Endothelial cell of umbilical vein (primary cell): ENCODE data around the gene ZNF516. TPM values are rescaled to one million over a fixed set of nuclear protein-coding genes. Genes with fewer than 3 reads are reported as not detected.

Experiments used
- BruUV-seq: library from RNA; stranded (reverse); fragments of 400-500 nt; replicated peaks from 2 replicates; lab custom pipeline; 2021; lab: Mats Ljungman, UMichigan
- CTCF ChIA-PET: fragments of 300-600, 350-600 bp; sonication (Branson Sonifier 250); formaldehyde crosslinking; loops from one replicate; lab custom pipeline; 2021; ENCODE audit warnings: antibody characterized with exemption, inconsistent platforms; lab: Charles Lee
- POLR2A ChIA-PET: fragments of 300-600, 350-600 bp; sonication (Branson Sonifier 250); formaldehyde crosslinking; loops from one replicate; lab custom pipeline; 2021; ENCODE audit warnings: antibody characterized with exemption, inconsistent platforms; lab: Charles Lee
- DNase-seq: peaks from one replicate; pipeline ENCODE4 v3.0.0-alpha.2; 2011; ENCODE audit warnings: low read depth, low spot score
- FAIRE-seq: peaks from 2 replicates; lab custom pipeline; 2011; peaks lifted over from hg19 to GRCh38; lab: Jason Lieb, UNC
- H2AFZ ChIP-seq: 2 replicates; pipeline ENCODE4 v1.6.0; 2012; ENCODE audit warnings: low read depth, low read length, control low read depth, inconsistent platforms
- H3K27ac ChIP-seq: 2 replicates; pipeline ENCODE4 v1.5.1; 2011; ENCODE audit warnings: low read depth, mild to moderate bottlenecking, control low read depth, low read length, moderate library complexity; ENCODE audit not compliant: insufficient read depth
- H3K27me3 ChIP-seq, 2 experiments: 2 replicates each; pipeline versions ENCODE4 v1.6.0 to v1.6.1; 2011; ENCODE audit warnings: low read length in 2 of 2, mixed read lengths in 1 of 2; ENCODE audit not compliant: control insufficient read depth in 2 of 2, insufficient read depth in 2 of 2
- H3K36me3 ChIP-seq, 2 experiments: 2 replicates in 1 of 2; 3 replicates in 1 of 2; pipeline ENCODE4 v1.5.1; 2011; ENCODE audit warnings: low read length in 2 of 2, mild to moderate bottlenecking in 1 of 2, moderate library complexity in 1 of 2; ENCODE audit not compliant: control insufficient read depth in 2 of 2, insufficient read depth in 2 of 2; ENCODE audit errors: extremely low read depth in 1 of 2
- H3K4me1 ChIP-seq: 3 replicates; pipeline ENCODE4 v1.5.1; 2011; ENCODE audit warnings: mild to moderate bottlenecking, low read length; ENCODE audit not compliant: control insufficient read depth, insufficient read depth; ENCODE audit errors: extremely low read depth
- H3K4me2 ChIP-seq: 2 replicates; pipeline ENCODE4 v1.6.1; 2011; ENCODE audit warnings: low read length, control low read depth, mixed read lengths; ENCODE audit not compliant: insufficient read depth
- H3K4me3 ChIP-seq, 3 experiments: fragments of 200-600 bp in 1 of 3; sonication (generic), shearing (Covaris generic) in 1 of 3; replicated peaks in 1 of 3; 2 replicates each; pipeline ENCODE4 v1.5.1; 2011 to 2016; ENCODE audit warnings: control low read depth in 3 of 3, low read length in 3 of 3, mild to moderate bottlenecking in 2 of 3, inconsistent platforms in 1 of 3, low read depth in 1 of 3, moderate library complexity in 1 of 3; ENCODE audit not compliant: insufficient read depth in 1 of 3
- H3K79me2 ChIP-seq: 2 replicates; pipeline ENCODE4 v1.6.0; 2012; ENCODE audit warnings: low read length, inconsistent platforms; ENCODE audit not compliant: control insufficient read depth, insufficient read depth
- H3K9ac ChIP-seq: replicated peaks from 2 replicates; pipeline ENCODE3; 2011; ENCODE audit warnings: low read length, control low read depth; ENCODE audit not compliant: insufficient read depth; ENCODE audit errors: extremely low read depth
- H3K9me1 ChIP-seq: replicated peaks from 3 replicates; pipeline ENCODE4 v1.6.0; 2011; ENCODE audit warnings: mild to moderate bottlenecking, low read length; ENCODE audit not compliant: control insufficient read depth, insufficient read depth; ENCODE audit errors: extremely low read depth
- H3K9me3 ChIP-seq: replicated peaks from 2 replicates; pipeline ENCODE4 v1.5.1; 2012; ENCODE audit warnings: low read length, inconsistent platforms; ENCODE audit not compliant: control insufficient read depth, insufficient read depth
- H4K20me1 ChIP-seq: replicated peaks from 2 replicates; pipeline ENCODE3; 2011; ENCODE audit warnings: mild to moderate bottlenecking, low read length; ENCODE audit not compliant: control insufficient read depth, insufficient read depth; ENCODE audit errors: extremely low read depth
- EZH2 ChIP-seq: IDR thresholded peaks from 2 replicates; pipeline ENCODE4 v1.6.1; 2012; ENCODE audit warnings: borderline replicate concordance, low read depth, mild to moderate bottlenecking, moderate library complexity, low read length, inconsistent platforms; ENCODE audit not compliant: severe bottlenecking
- FOS ChIP-seq: IDR thresholded peaks from 2 replicates; pipeline ENCODE4 v1.6.1; 2011; ENCODE audit warnings: mild to moderate bottlenecking, low read length, moderate library complexity, borderline replicate concordance; ENCODE audit not compliant: insufficient read depth
- GATA2 ChIP-seq: IDR thresholded peaks from 2 replicates; pipeline ENCODE4 v1.7.0; 2011; ENCODE audit warnings: low read depth, mild to moderate bottlenecking, moderate library complexity, mixed read lengths, low read length; ENCODE audit not compliant: insufficient read length, insufficient read depth
- JUN ChIP-seq: IDR thresholded peaks from 2 replicates; pipeline ENCODE4 v1.6.1; 2011; ENCODE audit warnings: borderline replicate concordance, low read depth; ENCODE audit not compliant: insufficient read length, insufficient read depth
- MYC ChIP-seq: IDR thresholded peaks from one replicate; pipeline ENCODE4 v1.6.1; 2011; ENCODE audit warnings: mild to moderate bottlenecking, low read depth, low read length
- POLR2A ChIP-seq: IDR thresholded peaks from 2 replicates; pipeline ENCODE4 v1.6.1; 2012; ENCODE audit warnings: low read depth, mild to moderate bottlenecking, control low read depth, low read length
- POLR2AphosphoS5 ChIP-seq: IDR thresholded peaks from 2 replicates; pipeline ENCODE4 v1.6.1; 2012; ENCODE audit warnings: low read depth, mild to moderate bottlenecking, control low read depth, low read length, moderate library complexity; ENCODE audit not compliant: insufficient read depth
- dilution Hi-C: fragments of 300-500 bp; cut with MboI; formaldehyde crosslinking; loops from one replicate; pipeline ENCODE4 v1.15.0; 2019; ENCODE audit warnings: low sequenced_read_pairs; ENCODE audit not compliant: extremely low pct_ligation_motif_present
- intact Hi-C: fragments of 100-400 bp; cut with micrococcal nuclease; formaldehyde crosslinking; loops from one replicate; pipeline ENCODE4 v1.10.0; 2022
- polyA plus RNA-seq, 4 experiments: library from polyadenylated mRNA; depleted of rRNA in 3 of 4; stranded (reverse) in 3 of 4; unstranded in 1 of 4; fragments of >200 nt; gene quantifications; 2 replicates each; pipeline versions ENCODE4 v1.2.1 to v1.2.3, GENCODE V29; 2011 to 2012; ENCODE audit warnings: missing spikeins in 1 of 4
- total RNA-seq: library from RNA; stranded (reverse); gene quantifications from 2 replicates; pipeline ENCODE4 v1.2.3, GENCODE V29; 2021
- TF ChIP-seq, protein P1 (sequence below): IDR thresholded peaks from 2 replicates; pipeline ENCODE4 v1.6.1; 2011; ENCODE audit not compliant: insufficient read depth, insufficient read length
- TF ChIP-seq, protein P2 (sequence below), 2 donors: IDR thresholded peaks; 1 replicate in 1 of 2; 2 replicates in 1 of 2; pipeline ENCODE4 v1.5.1; 2011; ENCODE audit warnings: low read length in 2 of 2, mild to moderate bottlenecking in 2 of 2, moderate library complexity in 2 of 2, control low read depth in 1 of 2, inconsistent platforms in 1 of 2, low read depth in 1 of 2; ENCODE audit not compliant: insufficient read depth in 1 of 2; ENCODE audit errors: extremely low read depth in 1 of 2

The ZNF516 gene
- total and polyA plus RNA-seq, 2 donors (not counting 3 experiments of a cell fraction or from before 2014, with no cell fraction given), result 3.6 to 19.1 TPM

DNA sequence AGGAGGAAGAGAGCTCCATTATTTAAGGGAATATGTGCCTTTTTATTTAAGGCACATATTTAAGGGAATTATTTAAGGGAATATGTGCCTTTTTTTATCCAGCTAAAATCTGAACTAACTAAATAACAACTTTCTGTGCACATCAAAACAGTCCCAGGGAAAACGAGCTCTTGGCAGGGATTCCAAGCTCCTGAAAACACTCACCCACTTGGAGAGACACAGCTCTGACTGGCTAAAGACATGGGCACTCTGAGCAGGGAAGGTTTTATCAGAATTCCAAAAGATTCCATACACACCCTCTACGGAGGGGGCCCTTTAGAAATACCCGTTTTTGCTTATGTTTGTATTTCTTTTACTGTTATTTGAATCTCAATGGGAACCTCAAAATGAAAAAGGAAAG, 181.0 kb downstream of the ZNF516 start:
- Histone ChIP-seq H3K4me1 (no peaks in the 10 kb centered on the region), H3K9ac (no peak overlapping the region), H3K9me1 (no peaks in the 10 kb centered on the region), H3K27ac (no peak overlapping the region), H3K79me2 (no peaks in the 10 kb centered on the region), H4K20me1 (no peaks in the 10 kb centered on the region), H3K4me3 (no peak overlapping the region), H3K9me3 (no peaks in the 10 kb centered on the region), H3K36me3 (no peaks in the 10 kb centered on the region), H3K4me2 (no peak overlapping the region), H3K27me3 (no peaks in the 10 kb centered on the region), H2AFZ (no peak overlapping the region)
- FAIRE-seq (no peak), DNase-seq (no peak)
- dilution Hi-C loops, result no loop called here
- no peak for TF ChIP-seq POLR2AphosphoS5
- TF ChIP-seq MYC, result no peak
- TF ChIP-seq EZH2, result no peak
- TF ChIP-seq, protein P1, sequence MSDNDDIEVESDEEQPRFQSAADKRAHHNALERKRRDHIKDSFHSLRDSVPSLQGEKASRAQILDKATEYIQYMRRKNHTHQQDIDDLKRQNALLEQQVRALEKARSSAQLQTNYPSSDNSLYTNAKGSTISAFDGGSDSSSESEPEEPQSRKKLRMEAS, result no peak
- TF ChIP-seq, protein P2, sequence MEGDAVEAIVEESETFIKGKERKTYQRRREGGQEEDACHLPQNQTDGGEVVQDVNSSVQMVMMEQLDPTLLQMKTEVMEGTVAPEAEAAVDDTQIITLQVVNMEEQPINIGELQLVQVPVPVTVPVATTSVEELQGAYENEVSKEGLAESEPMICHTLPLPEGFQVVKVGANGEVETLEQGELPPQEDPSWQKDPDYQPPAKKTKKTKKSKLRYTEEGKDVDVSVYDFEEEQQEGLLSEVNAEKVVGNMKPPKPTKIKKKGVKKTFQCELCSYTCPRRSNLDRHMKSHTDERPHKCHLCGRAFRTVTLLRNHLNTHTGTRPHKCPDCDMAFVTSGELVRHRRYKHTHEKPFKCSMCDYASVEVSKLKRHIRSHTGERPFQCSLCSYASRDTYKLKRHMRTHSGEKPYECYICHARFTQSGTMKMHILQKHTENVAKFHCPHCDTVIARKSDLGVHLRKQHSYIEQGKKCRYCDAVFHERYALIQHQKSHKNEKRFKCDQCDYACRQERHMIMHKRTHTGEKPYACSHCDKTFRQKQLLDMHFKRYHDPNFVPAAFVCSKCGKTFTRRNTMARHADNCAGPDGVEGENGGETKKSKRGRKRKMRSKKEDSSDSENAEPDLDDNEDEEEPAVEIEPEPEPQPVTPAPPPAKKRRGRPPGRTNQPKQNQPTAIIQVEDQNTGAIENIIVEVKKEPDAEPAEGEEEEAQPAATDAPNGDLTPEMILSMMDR (IDR thresholded peaks at IDR 0.05; ENCODE audit: extremely low read depth in 1 of 2, insufficient read depth in 1 of 2, low read depth in 1 of 2, low read length in 2 of 2), result no peak
- no peak for TF ChIP-seq JUN
- TF ChIP-seq POLR2A, result no peak
- no peak for TF ChIP-seq GATA2
- TF ChIP-seq FOS, result no peak
- BruUV-seq, result no TSS peak
- CTCF ChIA-PET, result no interaction called here
- POLR2A ChIA-PET, result no interaction called here
- intact Hi-C loops, result no loop called here
